ENCODE data around the gene CTNNB1.

DNA sequence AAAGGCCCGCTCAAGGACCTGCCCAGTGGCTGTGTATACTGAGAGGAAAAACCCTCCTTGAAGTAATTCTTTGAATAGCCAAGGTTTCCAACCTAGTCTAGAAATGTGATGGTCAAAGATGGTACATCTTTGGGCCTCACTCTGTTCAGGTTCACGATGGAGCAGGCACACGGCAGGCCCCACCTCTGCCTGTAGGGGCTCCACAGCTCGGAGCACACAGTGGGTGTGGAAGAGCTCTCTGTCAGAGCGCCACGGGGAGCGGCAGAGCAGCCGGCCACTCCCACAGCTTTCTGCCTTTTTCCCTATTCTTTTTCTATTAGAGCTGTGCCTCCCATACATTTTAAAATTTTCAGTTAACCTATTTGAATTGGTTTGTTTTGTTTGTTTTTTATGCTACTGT, 89.5 kb downstream of the CTNNB1 start:
- TF ChIP-seq, protein P1, sequence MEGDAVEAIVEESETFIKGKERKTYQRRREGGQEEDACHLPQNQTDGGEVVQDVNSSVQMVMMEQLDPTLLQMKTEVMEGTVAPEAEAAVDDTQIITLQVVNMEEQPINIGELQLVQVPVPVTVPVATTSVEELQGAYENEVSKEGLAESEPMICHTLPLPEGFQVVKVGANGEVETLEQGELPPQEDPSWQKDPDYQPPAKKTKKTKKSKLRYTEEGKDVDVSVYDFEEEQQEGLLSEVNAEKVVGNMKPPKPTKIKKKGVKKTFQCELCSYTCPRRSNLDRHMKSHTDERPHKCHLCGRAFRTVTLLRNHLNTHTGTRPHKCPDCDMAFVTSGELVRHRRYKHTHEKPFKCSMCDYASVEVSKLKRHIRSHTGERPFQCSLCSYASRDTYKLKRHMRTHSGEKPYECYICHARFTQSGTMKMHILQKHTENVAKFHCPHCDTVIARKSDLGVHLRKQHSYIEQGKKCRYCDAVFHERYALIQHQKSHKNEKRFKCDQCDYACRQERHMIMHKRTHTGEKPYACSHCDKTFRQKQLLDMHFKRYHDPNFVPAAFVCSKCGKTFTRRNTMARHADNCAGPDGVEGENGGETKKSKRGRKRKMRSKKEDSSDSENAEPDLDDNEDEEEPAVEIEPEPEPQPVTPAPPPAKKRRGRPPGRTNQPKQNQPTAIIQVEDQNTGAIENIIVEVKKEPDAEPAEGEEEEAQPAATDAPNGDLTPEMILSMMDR (IDR thresholded peaks at IDR 0.05; ENCODE audit: low read length) = no peak
- no peak for TF ChIP-seq EZH2 (optimal IDR thresholded peaks at IDR 0.05; ENCODE audit: low read depth, low read length)
- TF ChIP-seq EZH2phosphoT487 (IDR thresholded peaks at IDR 0.05; ENCODE audit: low read length) = no peak

All from MM.1S (cell line).